GM12878 (cell line): ENCODE measurements around the gene TSPAN19. TPM values are rescaled to one million over a fixed set of nuclear protein-coding genes. Genes with fewer than 3 reads are reported as not detected.

Experiments used
- ATAC-seq: fragments of 200-7000 bp; cut with Tn5 transposase; 3 replicates; pipeline ENCODE4 v1.9.1; 2020; ENCODE audit warnings: mild to moderate bottlenecking, moderate library complexity
- BruUV-seq: library from RNA; stranded (reverse); fragments of 400-500 nt; replicated peaks from 2 replicates; lab custom pipeline; 2021; lab: Mats Ljungman, UMichigan
- CTCF ChIA-PET: fragments of 300-600 bp; sonication (Branson Sonifier 250); formaldehyde crosslinking; extraction: SDS; loops from one replicate; lab custom pipeline; 2021; ENCODE audit warnings: inconsistent platforms; lab: Yijun Ruan, JAX
- POLR2A ChIA-PET: fragments of 350-600 bp; formaldehyde crosslinking; extraction: SDS; loops from one replicate; lab custom pipeline; 2021; ENCODE audit warnings: inconsistent platforms; lab: Charles Lee
- RAD21 ChIA-PET: fragments of 300-600 bp; sonication (Branson Sonifier 250); formaldehyde crosslinking; loops from one replicate; lab custom pipeline; 2023; ENCODE audit warnings: antibody characterized with exemption; ENCODE audit not compliant: unreplicated experiment; lab: Charles Lee
- SMC1A ChIA-PET: fragments of 300-600 bp; sonication (Branson Sonifier 250); formaldehyde crosslinking; loops from one replicate; lab custom pipeline; 2023; ENCODE audit not compliant: unreplicated experiment, uncharacterized antibody; lab: Charles Lee
- DNase-seq: peaks from one replicate; pipeline ENCODE4 v3.0.0-alpha.2; 2011; ENCODE audit warnings: low read depth, low spot score
- FAIRE-seq: peaks from 3 replicates; lab custom pipeline; 2011; peaks lifted over from hg19 to GRCh38; lab: Jason Lieb, UNC
- H2AFZ ChIP-seq: 2 replicates; pipeline ENCODE4 v1.6.0; 2011; ENCODE audit warnings: low read depth, low read length, control low read depth; ENCODE audit not compliant: control insufficient read depth
- H3K27ac ChIP-seq: 2 replicates; pipeline ENCODE4 v1.5.1; 2011; ENCODE audit warnings: control low read depth; ENCODE audit not compliant: control insufficient read depth, insufficient read depth
- H3K27me3 ChIP-seq, 2 experiments: replicated peaks in 1 of 2; 2 replicates each; pipeline versions ENCODE4 v1.6.0 to v1.6.1; 2011; ENCODE audit warnings: low read length in 1 of 2; ENCODE audit not compliant: control insufficient read depth in 2 of 2, insufficient read depth in 2 of 2
- H3K36me3 ChIP-seq, 2 experiments: 2 replicates each; pipeline ENCODE4 v1.5.1; 2011; ENCODE audit warnings: low read length in 1 of 2; ENCODE audit not compliant: control insufficient read depth in 2 of 2, insufficient read depth in 2 of 2
- H3K4me1 ChIP-seq: 2 replicates; pipeline ENCODE4 v1.6.1; 2011; ENCODE audit warnings: mild to moderate bottlenecking, low read length, moderate library complexity, mixed read lengths; ENCODE audit not compliant: control insufficient read depth, insufficient read depth
- H3K4me2 ChIP-seq: 2 replicates; pipeline ENCODE4 v1.6.0; 2011; ENCODE audit warnings: control low read depth; ENCODE audit not compliant: control insufficient read depth, insufficient read depth
- H3K4me3 ChIP-seq: fragments of 200-600 bp; sonication (generic); 2 replicates; pipeline ENCODE4 v1.5.1; 2016
- H3K79me2 ChIP-seq: 2 replicates; pipeline ENCODE4 v1.6.0; 2011; ENCODE audit warnings: low read length; ENCODE audit not compliant: control insufficient read depth, insufficient read depth
- H3K9ac ChIP-seq: 2 replicates; pipeline ENCODE4 v1.8.0; 2011; ENCODE audit warnings: low read length, control low read depth, mixed read lengths; ENCODE audit not compliant: control insufficient read depth, insufficient read depth
- H3K9me3 ChIP-seq: replicated peaks from 3 replicates; pipeline ENCODE4 v1.5.1; 2011; ENCODE audit warnings: mild to moderate bottlenecking, low read length; ENCODE audit not compliant: control insufficient read depth, insufficient read depth
- H4K20me1 ChIP-seq: 2 replicates; pipeline ENCODE4 v1.6.0; 2011; ENCODE audit not compliant: control insufficient read depth, insufficient read depth
- FOS ChIP-seq: IDR thresholded peaks from 3 replicates; pipeline ENCODE4 v1.6.1; 2011; ENCODE audit warnings: borderline replicate concordance; ENCODE audit not compliant: insufficient read length; ENCODE audit errors: extremely low read depth
- IKZF2 ChIP-seq, 2 experiments: fragments of 450-650 bp; IDR thresholded peaks; 2 replicates each; pipeline ENCODE4 v1.6.1; 2017; ENCODE audit warnings: mild to moderate bottlenecking in 2 of 2, moderate library complexity in 2 of 2
- KDM1A ChIP-seq: fragments of 200-600 bp; sonication (generic); IDR thresholded peaks from 2 replicates; pipeline ENCODE4 v1.6.1; 2016; ENCODE audit warnings: borderline replicate concordance
- NFYA ChIP-seq: IDR thresholded peaks from 2 replicates; pipeline ENCODE4 v1.6.1; 2011; ENCODE audit warnings: low read depth, mild to moderate bottlenecking, low read length, improper control_type of control experiment, borderline replicate concordance
- POLR2AphosphoS2 ChIP-seq: IDR thresholded peaks from 2 replicates; pipeline ENCODE4 v1.6.1; 2011; ENCODE audit warnings: low read depth, mild to moderate bottlenecking, low read length, improper control_type of control experiment, moderate library complexity
- RAD21 ChIP-seq: IDR thresholded peaks from 2 replicates; pipeline ENCODE4 v1.6.1; 2011; ENCODE audit warnings: mild to moderate bottlenecking, low read depth, low read length, moderate library complexity; ENCODE audit not compliant: insufficient read depth
- SMC3 ChIP-seq: IDR thresholded peaks from 2 replicates; pipeline ENCODE4 v1.6.1; 2011; ENCODE audit warnings: low read length, improper control_type of control experiment, borderline replicate concordance
- TBL1XR1 ChIP-seq: IDR thresholded peaks from 2 replicates; pipeline ENCODE4 v1.6.1; 2012; ENCODE audit warnings: low read depth, low read length, improper control_type of control experiment
- WGBS: methylation state at CpG from one replicate; pipeline ENCODE4 v1.1.6; 2016; ENCODE audit warnings: low lambda C conversion rate; ENCODE audit not compliant: insufficient replicate concordance, insufficient coverage; ENCODE audit errors: missing lambda C conversion rate; 5-methylcytosine and 5-hydroxymethylcytosine counted together
- in situ Hi-C: fragments of 300-500 bp; cut with MboI; formaldehyde crosslinking; loops from 9 replicates; pipeline ENCODE4 v1.14.3; 2018; ENCODE audit warnings: mixed read lengths
- intact Hi-C: fragments of 100-400 bp; cut with micrococcal nuclease; formaldehyde crosslinking; loops from one replicate; pipeline ENCODE4 v1.14.2; 2022; ENCODE audit not compliant: unreplicated experiment
- polyA plus RNA-seq, 11 experiments: library from polyadenylated mRNA; depleted of rRNA in 4 of 11; unstranded in 6 of 11; stranded (reverse) in 5 of 11; fragments of >200 nt; fragmentation: Nextera tagmentation in 4 of 11; fragmentation: Illumina TruSeq in 1 of 11; extraction: Ambion mirVana in 4 of 11; extraction: Trizol in 1 of 11; gene quantifications; 1 replicate in 1 of 11; 2 replicates in 10 of 11; pipeline versions ENCODE4 v1.2.1 to v1.2.3, GENCODE V29; 2011 to 2016; ENCODE audit warnings: inconsistent platforms in 2 of 11, missing spikeins in 2 of 11, low read depth in 1 of 11
- total RNA-seq, 4 experiments: library from RNA; depleted of rRNA in 3 of 4; stranded (reverse); fragments of >200 nt in 3 of 4; fragmentation: Illumina TruSeq in 1 of 4; extraction: Trizol in 1 of 4; gene quantifications; 2 replicates each; pipeline versions ENCODE4 v1.2.1 to v1.2.3, GENCODE V29; 2013 to 2021
- TF ChIP-seq, protein P1 (sequence below), 3 experiments: IDR thresholded peaks in 2 of 3; conservative IDR thresholded peaks in 1 of 3; 2 replicates each; pipeline ENCODE4 v1.5.1; 2011; ENCODE audit warnings: low read depth in 3 of 3, low read length in 3 of 3, mild to moderate bottlenecking in 3 of 3, control low read depth in 2 of 3, moderate library complexity in 2 of 3, inconsistent platforms in 1 of 3, mixed read lengths in 1 of 3; ENCODE audit not compliant: control insufficient read depth in 2 of 3, insufficient read depth in 1 of 3; ENCODE audit errors: extremely low read depth in 1 of 3
- TF ChIP-seq, protein P2 (sequence below): fragments of 450-650 bp; formaldehyde crosslinking; IDR thresholded peaks from 2 replicates; pipeline ENCODE4 v1.4.0; 2020; ENCODE audit warnings: mild to moderate bottlenecking, moderate library complexity
- TF ChIP-seq, protein P3 (sequence below): fragments of 150-350 bp; IDR thresholded peaks from 2 replicates; pipeline ENCODE4 v1.6.1; 2016; ENCODE audit warnings: low read depth, low read length

TSPAN19 gene
- total and polyA plus RNA-seq, 10 of the 15 experiments (the other 5 are each of a cell fraction or from before 2014, with no cell fraction given): not detected

DNA sequence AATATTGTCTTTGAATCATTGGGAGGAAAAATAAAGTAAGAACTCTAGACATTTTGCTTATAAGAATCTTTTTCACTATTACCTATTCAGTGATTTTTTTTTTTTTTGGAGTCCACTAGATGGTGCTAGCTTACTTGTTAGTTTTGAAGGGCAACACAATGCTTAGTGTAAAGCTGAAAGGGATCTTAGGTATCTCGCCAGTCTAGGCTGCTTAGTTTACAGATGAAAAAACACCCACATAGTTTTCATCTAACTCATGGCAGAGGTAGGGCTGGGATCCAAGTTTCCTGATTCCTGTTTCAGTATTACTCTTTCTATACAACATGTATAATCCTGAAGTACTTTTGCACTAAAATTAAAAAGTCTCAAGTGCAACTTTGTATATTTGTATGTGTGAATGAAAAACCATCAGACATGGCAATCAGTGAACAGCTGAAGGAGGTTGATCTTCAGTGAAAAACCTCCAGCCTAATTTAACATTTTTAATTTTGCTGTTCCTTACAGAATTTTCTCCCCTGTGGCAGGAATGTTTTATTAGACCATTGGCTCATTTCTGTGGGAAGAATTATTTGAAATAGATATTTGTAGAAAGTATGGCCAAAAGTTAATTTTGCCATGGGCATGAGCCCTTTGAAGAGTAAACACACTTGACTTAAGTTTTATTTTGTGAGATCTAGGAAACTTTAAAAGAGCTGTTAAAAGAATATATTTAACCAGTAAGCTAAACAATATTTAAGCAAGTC, 40.8 kb upstream of the TSPAN19 start:
- RAD21 ChIA-PET: interaction anchor here (0.6 to 2.4 kb wide), 7 partner anchors 44 to 844 kb away, joined by 3 to 9 read pairs (median 4); no protein-coding TSS in a partner anchor
- no peak overlapping the region for H3K27ac ChIP-seq
- TF ChIP-seq SMC3: peak; percentile 23; the same call in 1 of the 2 replicates
- TF ChIP-seq TBL1XR1: no peak
- no peak for TF ChIP-seq IKZF2 (IDR thresholded peaks at IDR 0.05)
- TF ChIP-seq POLR2AphosphoS2: no peak
- TF ChIP-seq RAD21: peak; percentile 48; the same call in 1 of the 2 replicates
- TF ChIP-seq, protein P1, sequence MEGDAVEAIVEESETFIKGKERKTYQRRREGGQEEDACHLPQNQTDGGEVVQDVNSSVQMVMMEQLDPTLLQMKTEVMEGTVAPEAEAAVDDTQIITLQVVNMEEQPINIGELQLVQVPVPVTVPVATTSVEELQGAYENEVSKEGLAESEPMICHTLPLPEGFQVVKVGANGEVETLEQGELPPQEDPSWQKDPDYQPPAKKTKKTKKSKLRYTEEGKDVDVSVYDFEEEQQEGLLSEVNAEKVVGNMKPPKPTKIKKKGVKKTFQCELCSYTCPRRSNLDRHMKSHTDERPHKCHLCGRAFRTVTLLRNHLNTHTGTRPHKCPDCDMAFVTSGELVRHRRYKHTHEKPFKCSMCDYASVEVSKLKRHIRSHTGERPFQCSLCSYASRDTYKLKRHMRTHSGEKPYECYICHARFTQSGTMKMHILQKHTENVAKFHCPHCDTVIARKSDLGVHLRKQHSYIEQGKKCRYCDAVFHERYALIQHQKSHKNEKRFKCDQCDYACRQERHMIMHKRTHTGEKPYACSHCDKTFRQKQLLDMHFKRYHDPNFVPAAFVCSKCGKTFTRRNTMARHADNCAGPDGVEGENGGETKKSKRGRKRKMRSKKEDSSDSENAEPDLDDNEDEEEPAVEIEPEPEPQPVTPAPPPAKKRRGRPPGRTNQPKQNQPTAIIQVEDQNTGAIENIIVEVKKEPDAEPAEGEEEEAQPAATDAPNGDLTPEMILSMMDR (IDR thresholded peaks at IDR 0.05 in 2 of 3, conservative IDR thresholded peaks at IDR 0.05 in 1 of 3; ENCODE audit: control insufficient read depth in 2 of 3, extremely low read depth in 1 of 3, insufficient read depth in 1 of 3, low read depth in 3 of 3, low read length in 3 of 3): peak; percentile 28 to 45 (median 30); a peak in 2 of 6 replicates
- TF ChIP-seq, protein P2, sequence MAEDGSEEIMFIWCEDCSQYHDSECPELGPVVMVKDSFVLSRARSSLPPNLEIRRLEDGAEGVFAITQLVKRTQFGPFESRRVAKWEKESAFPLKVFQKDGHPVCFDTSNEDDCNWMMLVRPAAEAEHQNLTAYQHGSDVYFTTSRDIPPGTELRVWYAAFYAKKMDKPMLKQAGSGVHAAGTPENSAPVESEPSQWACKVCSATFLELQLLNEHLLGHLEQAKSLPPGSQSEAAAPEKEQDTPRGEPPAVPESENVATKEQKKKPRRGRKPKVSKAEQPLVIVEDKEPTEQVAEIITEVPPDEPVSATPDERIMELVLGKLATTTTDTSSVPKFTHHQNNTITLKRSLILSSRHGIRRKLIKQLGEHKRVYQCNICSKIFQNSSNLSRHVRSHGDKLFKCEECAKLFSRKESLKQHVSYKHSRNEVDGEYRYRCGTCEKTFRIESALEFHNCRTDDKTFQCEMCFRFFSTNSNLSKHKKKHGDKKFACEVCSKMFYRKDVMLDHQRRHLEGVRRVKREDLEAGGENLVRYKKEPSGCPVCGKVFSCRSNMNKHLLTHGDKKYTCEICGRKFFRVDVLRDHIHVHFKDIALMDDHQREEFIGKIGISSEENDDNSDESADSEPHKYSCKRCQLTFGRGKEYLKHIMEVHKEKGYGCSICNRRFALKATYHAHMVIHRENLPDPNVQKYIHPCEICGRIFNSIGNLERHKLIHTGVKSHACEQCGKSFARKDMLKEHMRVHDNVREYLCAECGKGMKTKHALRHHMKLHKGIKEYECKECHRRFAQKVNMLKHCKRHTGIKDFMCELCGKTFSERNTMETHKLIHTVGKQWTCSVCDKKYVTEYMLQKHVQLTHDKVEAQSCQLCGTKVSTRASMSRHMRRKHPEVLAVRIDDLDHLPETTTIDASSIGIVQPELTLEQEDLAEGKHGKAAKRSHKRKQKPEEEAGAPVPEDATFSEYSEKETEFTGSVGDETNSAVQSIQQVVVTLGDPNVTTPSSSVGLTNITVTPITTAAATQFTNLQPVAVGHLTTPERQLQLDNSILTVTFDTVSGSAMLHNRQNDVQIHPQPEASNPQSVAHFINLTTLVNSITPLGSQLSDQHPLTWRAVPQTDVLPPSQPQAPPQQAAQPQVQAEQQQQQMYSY (CRISPR knock-in tag): no peak
- no peak for TF ChIP-seq NFYA
- no peak for TF ChIP-seq FOS
- no peak for TF ChIP-seq KDM1A
- TF ChIP-seq, protein P3, sequence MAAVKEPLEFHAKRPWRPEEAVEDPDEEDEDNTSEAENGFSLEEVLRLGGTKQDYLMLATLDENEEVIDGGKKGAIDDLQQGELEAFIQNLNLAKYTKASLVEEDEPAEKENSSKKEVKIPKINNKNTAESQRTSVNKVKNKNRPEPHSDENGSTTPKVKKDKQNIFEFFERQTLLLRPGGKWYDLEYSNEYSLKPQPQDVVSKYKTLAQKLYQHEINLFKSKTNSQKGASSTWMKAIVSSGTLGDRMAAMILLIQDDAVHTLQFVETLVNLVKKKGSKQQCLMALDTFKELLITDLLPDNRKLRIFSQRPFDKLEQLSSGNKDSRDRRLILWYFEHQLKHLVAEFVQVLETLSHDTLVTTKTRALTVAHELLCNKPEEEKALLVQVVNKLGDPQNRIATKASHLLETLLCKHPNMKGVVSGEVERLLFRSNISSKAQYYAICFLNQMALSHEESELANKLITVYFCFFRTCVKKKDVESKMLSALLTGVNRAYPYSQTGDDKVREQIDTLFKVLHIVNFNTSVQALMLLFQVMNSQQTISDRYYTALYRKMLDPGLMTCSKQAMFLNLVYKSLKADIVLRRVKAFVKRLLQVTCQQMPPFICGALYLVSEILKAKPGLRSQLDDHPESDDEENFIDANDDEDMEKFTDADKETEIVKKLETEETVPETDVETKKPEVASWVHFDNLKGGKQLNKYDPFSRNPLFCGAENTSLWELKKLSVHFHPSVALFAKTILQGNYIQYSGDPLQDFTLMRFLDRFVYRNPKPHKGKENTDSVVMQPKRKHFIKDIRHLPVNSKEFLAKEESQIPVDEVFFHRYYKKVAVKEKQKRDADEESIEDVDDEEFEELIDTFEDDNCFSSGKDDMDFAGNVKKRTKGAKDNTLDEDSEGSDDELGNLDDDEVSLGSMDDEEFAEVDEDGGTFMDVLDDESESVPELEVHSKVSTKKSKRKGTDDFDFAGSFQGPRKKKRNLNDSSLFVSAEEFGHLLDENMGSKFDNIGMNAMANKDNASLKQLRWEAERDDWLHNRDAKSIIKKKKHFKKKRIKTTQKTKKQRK: no peak
- TF ChIP-seq, all 136 proteins: peak for 3
- in situ Hi-C loops: loop anchor here (10.0 kb wide), 1 partner anchor 368 kb away; no protein-coding TSS in a partner anchor
- WGBS: 0% methylated on average over 1 of the region's 1 CpG
- ChIA-PET SMC1A (interaction anchor here (0.9 to 1.5 kb wide), 4 partner anchors 32 to 844 kb away, joined by 3 to 5 read pairs (median 3); no protein-coding TSS in a partner anchor), CTCF (interaction anchor here (0.6 to 2.3 kb wide), 9 partner anchors 11 to 844 kb away, joined by 3 to 7 read pairs (median 4); no protein-coding TSS in a partner anchor), POLR2A (no interaction called here)
- Histone ChIP-seq H3K4me2 (no peak overlapping the region), H4K20me1 (no peaks in the 10 kb centered on the region), H3K36me3 (no peaks in the 10 kb centered on the region), H3K9ac (no peak overlapping the region), H3K27me3 (no peaks in the 10 kb centered on the region), H3K4me3 (no peak overlapping the region), H3K9me3 (no peaks in the 10 kb centered on the region), H2AFZ (no peak overlapping the region), H3K4me1 (no peaks in the 10 kb centered on the region), H3K79me2 (no peaks in the 10 kb centered on the region)
- BruUV-seq: no TSS peak
- FAIRE-seq (peak; percentile 44), ATAC-seq (peak; percentile 88), DNase-seq (no peak)
- intact Hi-C loops: loop anchor here (5.0 to 10.0 kb wide), 2 partner anchors 370 to 838 kb away; no protein-coding TSS in a partner anchor
